ENCODE data around the gene MAPK14.
"Not testable (repeated sequence)": the region's sequence is repeated elsewhere in the genome, so short reads cannot be mapped to it uniquely, and the experiment has no call there.

MAPK14 gene

DNA sequence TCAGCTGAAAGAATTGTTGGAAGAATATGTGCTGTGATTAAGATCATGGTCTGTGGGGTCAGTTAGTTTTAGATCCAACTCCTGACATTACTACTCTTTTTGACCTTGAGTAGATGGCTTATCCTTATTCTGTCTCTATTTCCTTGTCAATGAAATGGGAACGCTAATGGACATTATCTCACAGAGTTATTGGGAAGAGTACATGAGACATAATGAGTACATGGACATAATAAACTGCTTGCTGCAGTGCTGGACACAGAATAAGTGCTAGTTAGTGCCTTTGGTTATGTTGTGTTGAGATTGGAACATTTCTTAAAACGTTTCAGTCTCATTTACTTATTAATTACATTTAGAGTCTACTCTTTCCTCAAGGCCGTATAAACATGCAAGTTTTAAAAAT lies 42.6 kb downstream of the MAPK14 start:
- no peak for DNase-seq

- no peak for DNase-seq
Measured at GRCh38 chr6:36071281-36071680, 43.7 kb downstream of the MAPK14 start.

GRCh38 chr6:36071714-36072113 lies 44.1 kb downstream of the MAPK14 start:
- no peak for DNase-seq

- DNase-seq = no peak
Measured at GRCh38 chr6:36072681-36073080, 45.1 kb downstream of the MAPK14 start.

DNA sequence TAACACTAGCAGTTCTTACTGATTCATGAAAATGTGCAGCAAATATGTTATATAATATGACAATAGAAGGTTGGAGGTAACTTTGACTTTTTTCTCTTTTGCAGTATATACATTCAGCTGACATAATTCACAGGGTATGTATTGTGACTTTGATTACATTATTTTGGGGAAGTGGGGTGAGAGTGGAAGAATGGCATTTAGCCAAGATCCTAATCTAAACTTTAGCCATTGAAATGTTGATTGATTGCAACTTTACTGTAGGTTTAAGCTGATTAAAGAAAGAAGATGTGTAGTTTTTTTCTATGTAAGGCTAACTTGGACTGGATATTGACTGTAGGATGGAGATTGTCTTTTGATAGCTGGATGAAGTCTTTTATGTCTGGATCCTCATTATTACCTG lies 46.0 kb downstream of the MAPK14 start:
- DNase-seq = no peak

- no peak for DNase-seq
Measured at GRCh38 chr6:36075656-36076055, 48.0 kb downstream of the MAPK14 start.

DNA sequence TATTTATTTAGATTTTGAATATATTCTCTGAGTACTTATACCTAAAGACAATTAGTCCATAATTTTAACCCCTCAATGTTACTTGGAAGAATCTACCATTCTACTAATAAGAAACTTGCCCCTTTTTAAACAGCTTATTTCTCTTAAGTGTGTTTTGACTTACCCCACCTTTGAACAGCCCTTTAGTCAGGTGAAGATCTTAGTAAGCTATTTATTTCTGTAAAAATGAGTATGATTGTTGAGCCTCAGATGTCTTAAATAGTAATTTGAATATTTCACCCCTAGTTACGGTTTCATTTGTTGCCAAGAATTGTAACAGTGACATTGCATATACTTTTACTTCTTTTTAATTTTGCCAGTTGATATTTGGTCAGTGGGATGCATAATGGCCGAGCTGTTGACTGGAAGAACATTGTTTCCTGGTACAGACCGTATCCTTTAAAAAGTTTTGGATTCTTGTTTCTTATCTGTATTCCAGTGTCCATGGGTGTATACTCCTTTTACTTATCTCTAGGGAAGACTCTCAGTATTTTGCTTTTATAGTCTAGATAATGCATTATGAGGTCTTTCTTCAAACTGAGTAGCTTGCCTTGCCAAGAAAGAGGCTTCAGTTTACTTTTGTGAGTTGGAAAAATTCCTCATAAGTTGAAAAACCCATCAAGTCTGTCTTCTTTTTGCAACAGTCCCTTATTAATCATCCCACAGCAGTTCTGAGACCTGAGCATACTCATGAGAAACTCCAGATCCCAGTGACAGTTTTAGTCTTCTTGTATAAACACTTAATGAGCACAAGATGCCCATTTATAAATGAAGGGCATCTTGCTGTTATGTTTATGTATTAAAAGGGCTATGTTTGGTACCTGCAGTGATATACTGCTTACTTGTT lies 48.8 kb downstream of the MAPK14 start:
- DNase-seq = no peak

- DNase-seq = no peak
Measured at GRCh38 chr6:36078159-36078558, 50.6 kb downstream of the MAPK14 start.

- DNase-seq = no peak
Measured at GRCh38 chr6:36079601-36080000, 52.0 kb downstream of the MAPK14 start.

DNA sequence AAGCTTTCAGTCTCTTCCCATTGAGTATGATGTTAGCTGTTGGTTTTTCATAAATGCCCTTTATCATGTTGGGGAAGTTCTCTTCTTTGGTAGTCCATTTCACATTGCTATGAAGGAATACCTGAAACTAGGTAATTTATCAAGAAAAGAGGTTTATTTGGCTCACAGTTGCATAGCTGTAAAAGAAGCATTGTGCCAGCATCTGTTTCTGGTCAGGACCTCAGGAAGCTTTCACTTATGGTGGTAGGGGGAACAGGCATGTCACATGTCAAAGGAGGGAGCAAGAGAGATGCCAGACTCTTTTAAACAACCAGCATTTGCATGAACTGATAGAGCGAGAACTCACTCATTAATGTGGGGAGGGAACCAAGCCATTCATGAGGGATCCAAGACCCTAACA lies 54.7 kb downstream of the MAPK14 start:
- no peak for DNase-seq

- no peak for DNase-seq
Measured at GRCh38 chr6:36083446-36083845, 55.8 kb downstream of the MAPK14 start.

GRCh38 chr6:36088204-36088603 lies 60.6 kb downstream of the MAPK14 start:
- not testable (repeated sequence) for DNase-seq

GRCh38 chr6:36089048-36089447 lies 61.4 kb downstream of the MAPK14 start:
- DNase-seq = no peak

GRCh38 chr6:36094238-36094637 lies 66.6 kb downstream of the MAPK14 start:
- DNase-seq = no peak

GRCh38 chr6:36094753-36095496 lies 67.3 kb downstream of the MAPK14 start:
- peak; percentile 69 for DNase-seq

DNA sequence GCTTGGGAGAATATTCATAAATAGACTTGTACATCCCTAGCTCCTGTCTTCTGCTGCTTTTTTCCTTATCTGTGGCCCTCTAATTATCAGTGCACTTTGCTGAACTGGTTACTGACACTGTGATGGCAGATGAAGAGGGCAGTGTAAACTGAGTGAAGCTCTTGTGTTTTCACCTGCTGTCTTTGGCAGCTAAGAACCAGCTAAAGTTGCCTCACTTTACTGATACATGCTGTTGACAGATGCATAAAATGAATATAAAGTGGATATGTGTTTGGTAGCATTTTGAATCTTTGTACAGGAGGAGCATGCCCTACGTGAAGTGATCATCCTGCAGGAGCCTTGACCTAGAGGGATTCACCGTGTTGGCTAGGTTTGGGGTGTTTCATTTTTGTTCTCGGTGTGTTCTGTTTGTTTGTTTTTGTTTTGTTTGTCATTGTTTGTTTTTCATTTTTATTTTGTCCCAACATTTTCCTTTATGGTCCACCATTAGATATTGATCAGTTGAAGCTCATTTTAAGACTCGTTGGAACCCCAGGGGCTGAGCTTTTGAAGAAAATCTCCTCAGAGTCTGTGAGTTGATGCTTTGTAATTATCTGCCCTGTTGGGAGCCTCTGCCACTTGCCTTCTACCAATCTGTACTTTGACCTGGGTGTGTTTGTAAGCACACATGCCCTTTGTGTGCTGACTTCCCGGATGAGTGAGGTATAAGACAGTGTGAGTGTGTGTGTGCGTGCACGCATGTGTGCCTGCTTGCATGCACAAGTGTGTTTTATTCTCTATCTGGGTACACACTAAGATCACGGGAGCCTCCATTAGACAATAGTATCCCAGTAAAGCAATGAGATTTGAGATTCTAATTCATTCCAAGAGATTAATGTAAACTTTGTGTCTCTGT lies 68.1 kb downstream of the MAPK14 start:
- DNase-seq = no peak

DNA sequence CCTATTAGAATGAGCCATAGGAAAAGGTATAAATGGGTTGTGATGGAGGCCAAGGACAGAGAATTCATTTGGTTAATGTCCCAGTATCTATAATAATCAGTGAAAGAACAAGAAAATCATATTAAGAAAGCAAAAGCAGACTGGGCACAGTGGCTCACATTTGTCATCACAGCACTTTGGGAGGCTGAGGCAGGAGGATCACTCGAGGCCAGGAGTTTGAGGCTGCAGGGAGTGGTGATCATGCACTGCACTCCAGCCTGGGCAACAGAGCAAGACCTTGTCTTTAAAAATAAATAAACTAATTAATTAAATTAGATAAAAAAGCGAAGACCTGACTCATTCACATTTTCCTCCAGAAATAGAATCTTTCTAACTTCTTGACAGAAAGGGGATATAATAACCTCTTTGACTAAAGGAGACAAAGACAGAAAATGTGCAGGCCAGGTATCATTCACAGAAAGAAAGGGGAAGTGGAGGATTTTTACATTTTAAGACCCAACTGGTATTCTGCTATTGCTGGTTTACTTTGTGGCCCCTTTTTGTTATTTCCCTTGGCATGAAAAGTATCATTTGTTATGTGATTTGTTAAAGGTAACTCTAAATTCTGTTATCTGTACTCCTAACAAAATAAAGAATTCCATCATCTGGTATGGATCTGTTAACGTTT lies 70.8 kb downstream of the MAPK14 start:
- DNase-seq = no peak

DNA sequence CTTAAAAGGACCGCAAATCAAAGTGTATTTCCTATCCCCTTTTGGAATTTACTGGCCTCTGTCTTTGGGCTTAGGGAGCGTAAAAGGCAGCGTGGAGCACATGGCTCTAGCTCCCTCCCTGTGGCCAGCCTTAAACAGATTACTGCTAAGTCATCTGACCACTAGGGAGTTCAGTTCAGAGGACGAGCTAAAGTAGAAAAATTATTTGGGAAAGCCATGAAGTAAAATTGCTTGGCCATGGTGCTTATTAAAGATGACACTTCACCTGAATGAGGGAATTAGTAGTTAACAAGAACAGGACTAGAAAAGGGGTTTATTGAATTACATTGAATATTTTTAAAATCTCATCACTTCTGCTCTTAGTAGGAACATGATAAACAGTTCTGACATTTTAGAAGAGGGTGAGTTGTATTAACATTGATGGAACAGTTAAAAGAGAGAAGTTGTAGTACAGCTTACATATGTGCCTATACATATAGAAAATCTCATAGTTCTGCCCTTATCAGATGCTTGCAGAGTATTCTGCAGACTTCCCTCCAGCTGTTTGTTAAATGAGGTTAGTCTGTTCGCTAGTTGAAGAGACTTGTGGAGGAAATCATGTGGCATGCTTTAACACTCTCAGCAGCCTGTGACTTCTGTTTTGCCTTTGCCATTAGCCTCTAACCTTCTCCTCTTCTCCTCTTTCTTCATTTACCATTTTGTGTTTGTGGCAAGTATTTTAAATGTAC lies 71.5 kb downstream of the MAPK14 start:
- no peak for DNase-seq

DNA sequence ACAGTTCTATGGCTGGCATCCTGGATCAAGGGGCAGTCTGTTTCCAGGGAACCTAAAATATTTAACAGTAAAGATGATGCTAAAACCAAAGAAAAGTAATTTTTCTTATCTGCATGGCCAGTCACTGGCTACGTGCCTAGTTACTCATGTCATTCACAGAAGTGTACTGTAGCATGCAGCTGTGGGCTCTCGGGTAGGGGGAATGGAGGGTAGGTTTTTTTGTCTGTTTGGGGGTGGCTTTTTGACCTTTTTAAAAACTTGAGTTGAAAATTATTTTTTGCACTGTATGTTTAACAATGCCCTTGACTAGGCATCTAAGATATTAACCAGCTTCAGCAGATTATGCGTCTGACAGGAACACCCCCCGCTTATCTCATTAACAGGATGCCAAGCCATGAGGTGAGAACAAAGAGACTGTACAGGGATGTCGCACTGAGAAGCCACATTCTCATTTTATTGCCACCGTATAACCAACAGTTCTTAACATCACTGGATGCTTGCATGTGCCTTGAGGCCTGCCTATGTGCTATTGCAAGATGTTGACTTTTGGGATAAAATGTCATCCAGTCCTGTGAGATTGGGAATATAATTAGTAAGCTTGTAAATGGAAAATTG lies 72.4 kb downstream of the MAPK14 start:
- DNase-seq = no peak

GRCh38 chr6:36101691-36102090 lies 74.1 kb downstream of the MAPK14 start:
- no peak for DNase-seq

DNA sequence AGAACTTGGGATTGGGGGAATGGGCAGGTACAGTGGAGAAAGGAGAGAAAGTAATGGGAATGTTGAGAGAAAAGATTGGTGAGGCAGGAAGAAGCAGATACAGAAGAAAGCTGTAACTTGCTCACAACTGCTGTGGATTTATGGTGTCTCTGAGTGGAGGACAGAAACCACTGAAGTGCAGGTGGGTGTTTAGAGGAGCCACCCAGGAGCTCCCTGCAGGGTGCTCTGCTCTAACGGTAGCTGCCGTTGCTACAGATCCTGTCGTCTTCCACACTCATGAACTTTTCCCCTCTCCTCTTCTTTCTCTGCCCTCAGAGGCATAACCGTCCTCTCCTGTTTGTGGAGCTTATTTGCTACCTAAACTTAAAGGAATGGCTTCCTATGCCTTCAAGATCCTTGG lies 75.2 kb downstream of the MAPK14 start:
- no peak for DNase-seq
